Measurements from ENCODE around the gene TSPAN18.

Gene TSPAN18

GRCh38 chr11:44947114-44947513 is 220.4 kb downstream of the TSPAN18 start:
- in situ Hi-C loops (cut with MboI; ENCODE audit: low sequenced_read_pairs), result no loop called here

- in situ Hi-C loops (cut with MboI; ENCODE audit: low sequenced_read_pairs), result no loop called here
Measured at GRCh38 chr11:44948155-44948554, 221.4 kb downstream of the TSPAN18 start.

- in situ Hi-C loops (cut with MboI; ENCODE audit: low sequenced_read_pairs), result no loop called here
Measured at GRCh38 chr11:44949160-44950030, 222.6 kb downstream of the TSPAN18 start.

- in situ Hi-C loops (cut with MboI; ENCODE audit: low sequenced_read_pairs), result no loop called here
Measured at GRCh38 chr11:44950031-44950624, 223.4 kb downstream of the TSPAN18 start.

- in situ Hi-C loops (cut with MboI; ENCODE audit: low sequenced_read_pairs), result no loop called here
Measured at GRCh38 chr11:44950625-44951476, 224.1 kb downstream of the TSPAN18 start, which contains the start of gene TP53I11. Gene TP53I11, minus strand, starts transcription at chr11:44950883. Its CDS starts 12,548 bp downstream, at chr11:44938335.

GRCh38 chr11:44952082-44952481 is 225.3 kb downstream of the TSPAN18 start:
- in situ Hi-C loops (cut with MboI; ENCODE audit: low sequenced_read_pairs), result no loop called here

- in situ Hi-C loops (cut with MboI; ENCODE audit: low sequenced_read_pairs), result no loop called here
Measured at GRCh38 chr11:44952500-44953260, 225.9 kb downstream of the TSPAN18 start.

GRCh38 chr11:44954051-44954906 is 227.5 kb downstream of the TSPAN18 start:
- in situ Hi-C loops (cut with MboI; ENCODE audit: low sequenced_read_pairs), result no loop called here

GRCh38 chr11:44955015-44955738 is 228.4 kb downstream of the TSPAN18 start:
- in situ Hi-C loops (cut with MboI; ENCODE audit: low sequenced_read_pairs), result no loop called here

GRCh38 chr11:44957040-44957515 is 230.3 kb downstream of the TSPAN18 start:
- in situ Hi-C loops (cut with MboI; ENCODE audit: low sequenced_read_pairs), result no loop called here

- in situ Hi-C loops (cut with MboI; ENCODE audit: low sequenced_read_pairs), result no loop called here
Measured at GRCh38 chr11:44957776-44958564, 231.2 kb downstream of the TSPAN18 start.

- in situ Hi-C loops (cut with MboI; ENCODE audit: low sequenced_read_pairs), result no loop called here
Measured at GRCh38 chr11:44959064-44959463, 232.3 kb downstream of the TSPAN18 start.

GRCh38 chr11:44960200-44960845 is 233.6 kb downstream of the TSPAN18 start:
- in situ Hi-C loops (cut with MboI; ENCODE audit: low sequenced_read_pairs), result no loop called here

GRCh38 chr11:44962464-44962863 is 235.7 kb downstream of the TSPAN18 start:
- in situ Hi-C loops (cut with MboI; ENCODE audit: low sequenced_read_pairs), result no loop called here

GRCh38 chr11:44963136-44963535 is 236.4 kb downstream of the TSPAN18 start:
- in situ Hi-C loops (cut with MboI; ENCODE audit: low sequenced_read_pairs), result no loop called here

- in situ Hi-C loops (cut with MboI; ENCODE audit: low sequenced_read_pairs), result no loop called here
Measured at GRCh38 chr11:44963948-44964347, 237.2 kb downstream of the TSPAN18 start.

- in situ Hi-C loops (cut with MboI; ENCODE audit: low sequenced_read_pairs), result no loop called here
Measured at GRCh38 chr11:44964526-44965209, 237.9 kb downstream of the TSPAN18 start.
